ENCODE results near the gene COL28A1.
"Not testable (repeated sequence)": the region's sequence is repeated elsewhere in the genome, so short reads cannot be mapped to it uniquely, and the experiment has no call there.

The COL28A1 gene

GRCh38 chr7:7517754-7518153, 17.9 kb downstream of the COL28A1 start:
- peak; percentile 24 for DNase-seq (ENCODE audit: low read depth)

GRCh38 chr7:7516662-7517061, 19.0 kb downstream of the COL28A1 start:
- DNase-seq (ENCODE audit: low read depth), result no peak

- no peak for DNase-seq (ENCODE audit: low read depth)
Measured at GRCh38 chr7:7516156-7516555, 19.5 kb downstream of the COL28A1 start.

GRCh38 chr7:7512861-7513597, 22.6 kb downstream of the COL28A1 start:
- DNase-seq (ENCODE audit: low read depth), result no peak

GRCh38 chr7:7510794-7511193, 24.9 kb downstream of the COL28A1 start:
- no peak for DNase-seq (ENCODE audit: low read depth)

GRCh38 chr7:7505915-7506314, 29.8 kb downstream of the COL28A1 start:
- no peak for DNase-seq (ENCODE audit: low read depth)

- no peak for DNase-seq (ENCODE audit: low read depth)
Measured at GRCh38 chr7:7504910-7505704, 30.6 kb downstream of the COL28A1 start.

- DNase-seq (ENCODE audit: low read depth), result no peak
Measured at GRCh38 chr7:7499892-7500291, 35.8 kb downstream of the COL28A1 start.

GRCh38 chr7:7498856-7499255, 36.8 kb downstream of the COL28A1 start:
- no peak for DNase-seq (ENCODE audit: low read depth)

- peak; percentile 67 for DNase-seq (ENCODE audit: low read depth)
Measured at GRCh38 chr7:7496311-7496710, 39.4 kb downstream of the COL28A1 start.

GRCh38 chr7:7495171-7495570, 40.5 kb downstream of the COL28A1 start:
- DNase-seq (ENCODE audit: low read depth), result no peak

- peak; percentile 45 for DNase-seq (ENCODE audit: low read depth)
Measured at GRCh38 chr7:7491044-7491443, 44.6 kb downstream of the COL28A1 start.

- DNase-seq (ENCODE audit: low read depth), result no peak
Measured at GRCh38 chr7:7490003-7490402, 45.7 kb downstream of the COL28A1 start.

- DNase-seq (ENCODE audit: low read depth), result peak; percentile 17
Measured at GRCh38 chr7:7489546-7489945, 46.1 kb downstream of the COL28A1 start.

GRCh38 chr7:7486362-7486761, 49.3 kb downstream of the COL28A1 start:
- DNase-seq (ENCODE audit: low read depth), result no peak

- peak; percentile 18 for DNase-seq (ENCODE audit: low read depth)
Measured at GRCh38 chr7:7484072-7484471, 51.6 kb downstream of the COL28A1 start.

- DNase-seq (ENCODE audit: low read depth), result no peak
Measured at GRCh38 chr7:7481802-7482201, 53.9 kb downstream of the COL28A1 start.

- no peak for DNase-seq (ENCODE audit: low read depth)
Measured at GRCh38 chr7:7479275-7479805, 56.3 kb downstream of the COL28A1 start.

GRCh38 chr7:7478569-7478968, 57.1 kb downstream of the COL28A1 start:
- no peak for DNase-seq (ENCODE audit: low read depth)

GRCh38 chr7:7477641-7478040, 58.0 kb downstream of the COL28A1 start:
- DNase-seq (ENCODE audit: low read depth), result not testable (repeated sequence)

GRCh38 chr7:7476381-7476780, 59.3 kb downstream of the COL28A1 start:
- DNase-seq (ENCODE audit: low read depth), result no peak

- peak; percentile 8 for DNase-seq (ENCODE audit: low read depth)
Measured at GRCh38 chr7:7475601-7476000, 60.1 kb downstream of the COL28A1 start.

GRCh38 chr7:7474436-7474835, 61.2 kb downstream of the COL28A1 start:
- no peak for DNase-seq (ENCODE audit: low read depth)
